ENCODE data around the gene NCMAP. TPM values are rescaled to one million over a fixed set of nuclear protein-coding genes. Genes with fewer than 3 reads are reported as not detected.
A peak's percentile ranks its signal among the peaks of the same experiment; 100 is the strongest.

The NCMAP gene, protein sequence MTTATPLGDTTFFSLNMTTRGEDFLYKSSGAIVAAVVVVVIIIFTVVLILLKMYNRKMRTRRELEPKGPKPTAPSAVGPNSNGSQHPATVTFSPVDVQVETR
- 0.25 TPM for total RNA-seq

DNA sequence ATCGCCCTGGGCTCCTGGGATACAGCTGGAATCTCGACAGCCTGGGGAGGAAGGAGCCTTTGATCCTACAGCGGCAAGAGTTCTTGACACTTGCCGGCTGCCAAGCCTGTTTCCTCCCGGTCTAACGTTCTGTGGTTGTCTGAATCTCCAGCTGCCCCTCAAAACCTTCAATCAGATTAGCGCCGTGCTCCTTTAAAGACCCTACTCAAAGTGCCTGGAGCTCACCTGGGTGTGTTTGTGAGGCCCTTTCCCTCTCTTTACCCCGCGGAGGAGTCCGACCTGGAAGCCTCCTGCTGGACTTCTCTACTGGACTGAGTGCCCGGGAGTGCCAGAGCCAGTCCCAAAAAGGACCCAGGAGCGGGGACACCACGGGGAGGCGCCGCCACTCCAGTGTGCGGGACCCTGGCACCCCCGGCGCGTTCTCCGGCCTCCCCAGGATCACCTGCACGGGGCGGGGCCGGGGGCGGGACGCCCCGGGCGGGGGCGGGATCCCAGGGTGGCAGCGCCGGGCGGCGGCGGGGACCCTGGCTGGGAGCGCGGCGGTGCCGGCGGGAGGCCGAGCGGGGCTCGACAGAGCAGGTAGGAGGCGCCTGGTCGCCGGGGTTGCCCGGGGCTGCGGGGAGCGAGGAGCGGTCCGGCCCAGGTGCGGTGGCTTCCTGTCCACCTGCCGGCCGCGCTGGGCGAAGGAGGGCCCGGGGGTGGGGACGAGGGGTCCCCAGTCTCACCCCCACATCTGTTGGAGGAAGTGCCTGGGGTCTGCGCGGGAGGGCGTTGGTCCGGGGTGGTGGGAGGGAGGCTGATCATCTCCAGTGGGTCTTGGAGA lies at the start of gene NCMAP:
Gene NCMAP (plus strand): TSS at position 497 of the 823 bp plus-strand sequence. CDS start 39,344 bp downstream, outside the sequence.
- intact Hi-C loops (cut with DNase I) = no loop called here
- no peak within 1 kb of the TSS for H3K27ac ChIP-seq
- H3K36me3 ChIP-seq = no peaks in the 10 kb centered on the region
- H3K9me3 ChIP-seq = no peaks in the 10 kb centered on the region
- H3K27me3 ChIP-seq = no peaks in the 10 kb centered on the region
- peak within 1 kb of the TSS; percentile 19 to 37 for H3K4me3 ChIP-seq
- TF ChIP-seq, protein P1, sequence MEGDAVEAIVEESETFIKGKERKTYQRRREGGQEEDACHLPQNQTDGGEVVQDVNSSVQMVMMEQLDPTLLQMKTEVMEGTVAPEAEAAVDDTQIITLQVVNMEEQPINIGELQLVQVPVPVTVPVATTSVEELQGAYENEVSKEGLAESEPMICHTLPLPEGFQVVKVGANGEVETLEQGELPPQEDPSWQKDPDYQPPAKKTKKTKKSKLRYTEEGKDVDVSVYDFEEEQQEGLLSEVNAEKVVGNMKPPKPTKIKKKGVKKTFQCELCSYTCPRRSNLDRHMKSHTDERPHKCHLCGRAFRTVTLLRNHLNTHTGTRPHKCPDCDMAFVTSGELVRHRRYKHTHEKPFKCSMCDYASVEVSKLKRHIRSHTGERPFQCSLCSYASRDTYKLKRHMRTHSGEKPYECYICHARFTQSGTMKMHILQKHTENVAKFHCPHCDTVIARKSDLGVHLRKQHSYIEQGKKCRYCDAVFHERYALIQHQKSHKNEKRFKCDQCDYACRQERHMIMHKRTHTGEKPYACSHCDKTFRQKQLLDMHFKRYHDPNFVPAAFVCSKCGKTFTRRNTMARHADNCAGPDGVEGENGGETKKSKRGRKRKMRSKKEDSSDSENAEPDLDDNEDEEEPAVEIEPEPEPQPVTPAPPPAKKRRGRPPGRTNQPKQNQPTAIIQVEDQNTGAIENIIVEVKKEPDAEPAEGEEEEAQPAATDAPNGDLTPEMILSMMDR (IDR thresholded peaks at IDR 0.05) = no peak
- TF ChIP-seq POLR2AphosphoS5 (IDR thresholded peaks at IDR 0.05; ENCODE audit: insufficient read depth in 1 of 2, low read depth in 1 of 2) = no peak
- TF ChIP-seq POLR2A (IDR thresholded peaks at IDR 0.05) = no peak
- no peak for DNase-seq (ENCODE audit: extremely low spot score in 2 of 2)
- H3K4me1 ChIP-seq = peaks cover 9% of the 10 kb centered on the region

DNA sequence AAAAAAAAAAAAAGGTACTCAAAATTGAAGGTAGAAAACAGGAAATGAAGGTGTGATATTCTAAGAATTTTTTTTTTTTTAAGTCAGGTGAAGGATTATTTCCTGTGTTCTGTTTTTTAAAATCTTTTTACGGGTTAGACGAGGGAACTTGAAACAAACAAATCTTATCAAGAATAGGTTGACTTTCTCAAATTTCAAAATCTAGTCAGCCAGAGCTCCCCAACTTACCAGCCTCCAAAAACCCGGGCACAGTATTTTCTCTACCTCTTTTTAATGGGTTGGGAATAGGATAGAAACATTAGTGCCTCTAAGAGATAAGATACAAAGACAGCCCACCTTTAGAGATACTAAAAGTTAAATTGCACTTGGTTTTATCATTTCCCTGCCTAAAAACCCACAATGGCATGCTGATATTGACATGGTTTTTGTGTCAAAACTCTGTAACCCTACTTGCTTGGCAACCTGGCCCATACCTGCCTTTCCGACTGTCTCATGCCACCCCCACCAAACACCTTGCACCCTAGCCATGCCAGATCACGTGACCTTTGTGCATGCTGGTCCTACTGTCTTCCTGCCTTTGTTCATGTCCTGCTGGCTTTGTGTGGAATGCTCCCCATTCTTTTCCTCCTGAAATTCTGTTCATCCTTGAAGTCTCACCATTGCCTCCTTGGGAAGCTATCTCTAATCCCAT lies 49.1 kb upstream of the NCMAP start:
- H3K9me3 ChIP-seq = no peaks in the 10 kb centered on the region
- DNase-seq (ENCODE audit: extremely low spot score in 2 of 2) = no peak
- H3K4me3 ChIP-seq = no peak overlapping the region
- H3K4me1 ChIP-seq = peaks cover 17% of the 10 kb centered on the region
- intact Hi-C loops (cut with DNase I) = no loop called here
- no peak overlapping the region for H3K27ac ChIP-seq
- no peaks in the 10 kb centered on the region for H3K36me3 ChIP-seq
- no peaks in the 10 kb centered on the region for H3K27me3 ChIP-seq
- TF ChIP-seq, protein P1 (IDR thresholded peaks at IDR 0.05) = no peak
- TF ChIP-seq POLR2AphosphoS5 (IDR thresholded peaks at IDR 0.05; ENCODE audit: insufficient read depth in 1 of 2, low read depth in 1 of 2) (no peak), POLR2A (IDR thresholded peaks at IDR 0.05) (no peak)

DNA sequence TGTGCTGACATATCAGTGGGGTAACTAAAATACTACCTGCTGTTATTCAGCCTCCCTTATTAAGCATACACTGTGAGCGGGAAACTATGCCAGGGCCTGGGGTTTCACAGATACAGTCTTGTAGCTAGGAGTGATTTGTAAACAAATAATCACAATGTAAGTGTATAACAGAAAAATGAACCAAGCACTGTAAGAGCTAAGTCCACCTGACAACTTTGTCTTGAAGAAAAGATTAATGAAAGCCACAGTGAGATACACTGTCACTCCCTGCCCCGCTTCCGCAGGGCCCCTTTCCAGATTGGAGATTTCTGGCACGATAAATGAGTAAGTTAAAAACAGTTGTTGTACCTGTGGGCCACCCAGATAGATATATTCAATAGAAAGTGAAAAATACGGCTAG lies 48.5 kb upstream of the NCMAP start:
- H3K27ac ChIP-seq = no peak overlapping the region

DNA sequence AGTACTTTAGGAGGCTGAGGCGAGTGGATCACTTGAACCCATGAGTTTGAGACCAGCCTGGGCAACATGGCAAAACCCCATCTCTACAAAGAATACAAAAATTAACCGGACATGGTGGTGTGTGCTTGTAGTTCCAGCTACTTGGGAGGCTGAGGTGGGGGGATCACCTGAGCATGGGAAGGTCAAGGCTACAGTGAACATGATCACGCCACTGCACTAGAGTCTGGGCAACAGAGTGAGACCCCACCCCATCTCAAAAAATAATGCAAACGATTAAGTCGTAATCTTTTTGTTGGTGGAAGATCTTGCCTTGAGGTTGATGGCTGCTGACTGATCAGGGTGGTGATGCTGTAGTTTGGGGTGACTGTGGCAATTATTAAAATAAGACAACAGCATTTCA lies 47.0 kb upstream of the NCMAP start:
- no peak overlapping the region for H3K4me3 ChIP-seq
- peaks cover 10% of the 10 kb centered on the region for H3K4me1 ChIP-seq
- no peaks in the 10 kb centered on the region for H3K36me3 ChIP-seq
- no peak overlapping the region for H3K27ac ChIP-seq
- TF ChIP-seq, protein P1 (IDR thresholded peaks at IDR 0.05) = no peak
- no peak for TF ChIP-seq POLR2A (IDR thresholded peaks at IDR 0.05)
- no peak for TF ChIP-seq POLR2AphosphoS5 (IDR thresholded peaks at IDR 0.05; ENCODE audit: insufficient read depth in 1 of 2, low read depth in 1 of 2)
- DNase-seq (ENCODE audit: extremely low spot score in 2 of 2) = no peak
- H3K27me3 ChIP-seq = no peaks in the 10 kb centered on the region
- H3K9me3 ChIP-seq = no peaks in the 10 kb centered on the region
- intact Hi-C loops (cut with DNase I) = no loop called here

More for the DNA sequence above, 48.5 kb upstream of the NCMAP start:
- Histone ChIP-seq H3K4me3 (no peak overlapping the region), H3K27me3 (no peaks in the 10 kb centered on the region), H3K36me3 (no peaks in the 10 kb centered on the region), H3K9me3 (no peaks in the 10 kb centered on the region), H3K4me1 (peaks cover 17% of the 10 kb centered on the region)
- no peak for DNase-seq (ENCODE audit: extremely low spot score in 2 of 2)
- TF ChIP-seq, protein P1 (IDR thresholded peaks at IDR 0.05) = no peak
- no peak for TF ChIP-seq POLR2AphosphoS5 (IDR thresholded peaks at IDR 0.05; ENCODE audit: insufficient read depth in 1 of 2, low read depth in 1 of 2)
- no peak for TF ChIP-seq POLR2A (IDR thresholded peaks at IDR 0.05)
- intact Hi-C loops (cut with DNase I) = no loop called here

All from vagina (tissue), 2 donors.